Airway epithelial cell (primary cell): Measurements from ENCODE around the gene ESR2. TPM values are rescaled to one million over a fixed set of nuclear protein-coding genes. Genes with fewer than 3 reads are reported as not detected.

Source experiments
- total RNA-seq: library from RNA; depleted of rRNA; stranded (reverse); fragments of >200 nt; gene quantifications from 2 replicates; pipeline ENCODE4 v1.2.3, GENCODE V29; 2015

The ESR2 gene
- 0.05 and 0.71 TPM in 2 replicates for total RNA-seq

DNA sequence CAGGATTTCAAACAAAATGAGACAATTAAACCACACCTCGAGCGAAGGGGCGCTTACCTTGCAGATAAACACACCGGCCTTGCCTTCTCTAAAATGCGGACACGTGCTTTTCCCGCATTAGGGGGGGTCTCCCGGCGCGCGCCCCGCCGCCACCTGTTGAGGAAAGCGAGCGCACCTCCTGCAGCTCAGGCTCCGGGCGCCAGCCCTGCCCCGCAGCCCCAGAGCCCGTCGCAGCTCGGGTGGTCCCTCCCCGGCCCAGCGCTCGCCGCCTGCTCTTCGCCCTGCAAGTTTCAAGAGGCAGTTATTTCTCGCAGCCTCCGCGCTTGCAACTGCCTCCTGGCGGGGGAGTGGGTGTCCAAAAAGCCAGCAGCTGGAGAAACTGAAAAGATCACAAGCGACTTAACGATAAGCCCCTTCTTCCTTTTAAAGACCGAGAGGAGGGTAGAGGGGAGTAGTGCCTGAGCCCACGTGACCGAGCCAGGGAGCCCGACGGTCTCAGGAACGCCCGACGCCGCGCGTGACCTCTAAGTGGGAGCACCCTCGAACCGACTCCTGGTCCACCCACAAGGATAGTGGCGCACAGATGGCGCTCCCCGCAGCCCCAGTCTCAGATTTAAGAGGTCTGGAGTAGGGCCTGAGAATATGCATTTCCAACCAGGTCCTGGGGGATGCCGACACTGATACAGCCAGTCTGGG is at the start of gene ESR2:
Gene ESR2, minus strand, starts transcription at position 396 of the 696 bp plus-strand sequence. CDS start 11,386 bp downstream, outside the sequence.

Other genes starting within 250 kb of the ESR2 start
- 55.7 and 72.5 TPM in 2 replicates for gene MTHFD1, start 94.0 kb upstream of the ESR2 start, total RNA-seq
- 0.05 and 0.07 TPM in 2 replicates for gene AKAP5, start 171.1 kb upstream of the ESR2 start, total RNA-seq
- 2.7 and 4.7 TPM in 2 replicates for gene ZBTB25, start 209.5 kb upstream of the ESR2 start, total RNA-seq
- 19.6 and 20.0 TPM in 2 replicates for gene ZBTB1, start 210.4 kb upstream of the ESR2 start, total RNA-seq
- gene HSPA2, start 246.4 kb upstream of the ESR2 start, total RNA-seq, result 5.2 and 7.3 TPM in 2 replicates